NCI-H2081 treated with DMSO at 0.1 percent for 48 hours (cell line): Measurements from ENCODE around the gene LRRC1.

Experiments
- DNase-seq: peaks from one replicate; lab custom pipeline; 2025; lab: John Stamatoyannopoulos, UW

Gene LRRC1

DNA sequence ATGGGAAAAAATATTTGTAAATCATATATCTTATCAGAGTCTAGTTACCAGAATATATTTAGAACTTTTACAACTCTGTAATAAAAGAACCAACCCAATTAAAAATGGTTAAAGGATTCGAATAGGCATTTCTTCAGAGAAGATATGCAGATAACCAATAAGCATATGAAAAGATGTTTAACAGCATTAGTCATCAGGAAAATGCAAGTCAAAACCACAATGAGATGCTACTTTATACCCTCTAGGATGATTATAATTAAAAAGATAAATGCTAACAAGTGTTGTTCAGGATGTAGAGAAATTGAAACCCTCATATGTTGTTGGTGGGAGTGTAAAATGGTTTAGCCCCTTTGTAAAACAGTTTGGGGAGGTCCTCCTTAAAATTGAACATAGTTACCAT is 94.1 kb downstream of the LRRC1 start:
- DNase-seq: no peak

DNA sequence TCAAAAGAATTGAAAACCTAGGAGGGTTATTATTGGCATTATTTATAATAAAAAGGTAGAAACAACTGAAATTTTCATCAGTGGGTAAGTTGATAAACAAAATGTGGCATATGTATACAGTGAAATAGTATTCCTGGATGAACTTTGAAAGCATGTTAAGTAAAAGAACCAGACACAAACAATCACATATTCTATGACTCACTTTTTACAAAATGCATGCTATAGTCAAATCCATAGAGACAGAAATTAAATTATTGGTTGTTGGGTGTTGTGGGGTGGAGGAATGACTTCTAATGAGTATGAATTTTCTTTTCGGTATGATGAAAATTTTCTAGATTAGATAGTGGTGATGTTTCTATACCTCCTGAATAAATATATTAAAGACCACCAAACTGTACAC is 94.6 kb downstream of the LRRC1 start:
- DNase-seq: no peak

DNA sequence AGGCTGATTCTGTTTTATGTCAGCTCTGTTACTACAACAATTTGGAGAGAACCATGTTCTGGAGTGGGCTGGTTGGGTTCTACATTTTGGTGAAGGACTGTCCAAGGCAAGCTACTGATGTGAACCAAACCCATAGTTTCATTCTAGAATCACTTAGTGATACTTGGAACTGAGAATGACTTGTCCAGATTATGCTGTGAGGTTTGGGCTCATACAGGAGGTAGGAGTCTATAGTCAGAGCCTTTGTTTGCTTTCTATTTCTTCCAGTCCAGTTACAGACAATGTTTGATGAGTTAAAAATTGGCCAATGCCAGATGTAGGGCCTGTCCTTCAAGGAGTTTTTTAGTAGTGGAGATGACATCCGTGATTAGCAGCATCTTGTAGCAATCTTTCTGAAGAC is 97.9 kb downstream of the LRRC1 start:
- no peak for DNase-seq

DNA sequence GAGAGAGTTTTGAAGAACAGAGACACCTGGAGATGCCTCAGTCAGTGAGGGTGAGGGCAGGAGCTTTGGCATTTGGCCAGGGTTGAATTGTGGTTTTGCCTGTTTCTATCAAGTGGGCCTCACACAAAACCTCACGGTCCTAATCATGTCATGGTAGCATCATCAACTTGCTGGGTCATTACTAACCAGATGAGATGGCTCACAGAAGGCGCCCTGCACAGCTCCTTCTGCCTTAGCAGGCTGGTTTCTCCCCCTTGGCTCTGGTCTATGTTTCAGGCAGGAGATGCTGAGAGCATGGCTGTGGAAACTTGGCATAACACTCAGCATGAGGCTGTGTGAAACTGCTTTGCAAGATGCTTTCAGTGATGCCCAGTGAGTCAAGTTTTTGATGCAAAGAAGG is 99.3 kb downstream of the LRRC1 start:
- no peak for DNase-seq

DNA sequence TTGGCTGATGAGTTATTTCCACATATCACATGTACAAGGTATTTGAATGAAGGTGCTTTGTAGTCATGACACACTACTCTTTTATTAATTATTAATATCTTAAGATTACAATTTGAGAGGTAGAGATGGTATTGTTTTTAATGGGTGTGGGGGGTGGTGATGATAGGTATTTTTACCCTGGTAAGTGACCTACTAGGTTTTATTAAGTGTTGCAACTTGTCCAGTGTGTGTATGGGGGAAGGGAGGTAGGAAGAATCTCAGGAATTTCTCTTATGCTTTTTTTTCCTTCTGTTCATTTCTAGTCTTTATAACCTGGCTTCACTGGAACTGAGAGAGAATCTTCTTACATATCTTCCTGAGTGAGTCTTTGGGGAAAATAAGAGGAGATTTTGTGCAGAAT is 101.4 kb downstream of the LRRC1 start:
- DNase-seq: no peak

DNA sequence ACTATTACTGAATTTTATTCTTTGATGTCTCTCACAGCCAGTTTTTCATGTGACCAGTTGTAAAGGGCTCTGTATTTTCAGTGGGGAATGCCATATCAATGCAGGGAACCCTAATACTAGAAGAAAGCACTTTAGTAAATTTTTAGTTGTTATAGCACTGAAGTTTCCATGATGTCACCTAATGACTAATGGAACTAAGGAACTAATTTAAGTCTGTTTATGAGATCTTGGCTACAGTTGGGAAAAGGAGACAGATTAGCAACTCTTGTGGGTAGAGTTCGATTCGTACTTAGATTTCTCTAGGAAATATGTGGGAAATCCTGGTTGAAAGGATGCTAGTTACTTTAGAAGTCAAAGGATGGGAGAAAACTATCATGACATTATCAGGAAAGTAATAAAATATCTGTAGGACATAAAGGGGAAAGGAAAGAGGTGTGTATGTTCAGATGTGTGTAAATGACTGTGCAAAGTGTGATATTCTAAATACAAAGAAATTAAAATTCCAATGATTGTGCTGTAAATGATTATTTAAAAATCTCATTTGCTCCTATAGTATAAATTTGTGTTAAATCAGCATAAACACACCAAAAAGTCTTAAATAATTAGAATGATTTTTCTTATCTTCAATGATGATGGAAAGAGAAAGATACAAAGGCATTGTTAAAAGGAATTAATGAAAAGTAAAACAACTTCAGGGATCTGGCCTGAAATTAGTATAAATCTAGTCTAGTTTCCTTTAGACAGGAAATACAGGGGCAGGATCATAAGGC is 103.4 kb downstream of the LRRC1 start:
- no peak for DNase-seq

DNA sequence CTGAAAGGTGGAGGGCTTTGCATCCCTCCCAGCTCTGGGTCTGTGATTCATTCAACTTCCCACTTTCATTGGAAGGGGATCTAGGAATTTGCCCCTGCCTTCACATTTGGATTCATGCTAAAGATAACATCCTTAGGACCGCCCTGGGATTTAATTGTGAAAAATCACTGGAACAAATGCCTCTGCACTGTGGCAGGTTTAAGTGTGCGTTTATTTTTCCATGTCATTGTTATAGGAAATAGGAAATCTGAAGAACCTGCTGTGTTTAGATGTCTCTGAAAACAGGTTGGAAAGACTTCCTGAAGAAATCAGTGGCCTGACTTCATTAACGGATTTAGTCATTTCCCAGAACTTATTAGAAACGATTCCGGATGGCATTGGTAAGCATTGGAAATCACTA is 104.7 kb downstream of the LRRC1 start:
- no peak for DNase-seq

DNA sequence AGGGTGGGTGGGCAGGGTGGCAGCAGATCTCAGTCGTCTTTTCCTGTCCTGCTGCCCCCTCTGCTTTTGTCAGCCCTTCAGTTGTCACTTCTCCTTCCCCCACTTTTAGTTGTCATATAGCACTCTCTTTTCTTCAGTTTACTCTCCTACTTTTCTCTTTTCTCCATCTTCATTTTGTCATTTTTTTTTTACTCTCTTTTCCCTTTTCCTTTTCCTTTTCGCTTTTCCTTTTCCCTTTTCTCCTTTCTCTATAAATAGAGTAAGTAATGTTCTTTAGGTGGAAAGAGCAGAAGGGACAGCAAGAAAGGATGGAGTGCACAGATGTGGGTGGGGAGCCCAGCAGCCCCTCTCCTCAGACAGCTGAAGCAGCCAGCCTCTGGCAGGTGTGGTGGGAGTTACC is 108.6 kb downstream of the LRRC1 start:
- DNase-seq: no peak

DNA sequence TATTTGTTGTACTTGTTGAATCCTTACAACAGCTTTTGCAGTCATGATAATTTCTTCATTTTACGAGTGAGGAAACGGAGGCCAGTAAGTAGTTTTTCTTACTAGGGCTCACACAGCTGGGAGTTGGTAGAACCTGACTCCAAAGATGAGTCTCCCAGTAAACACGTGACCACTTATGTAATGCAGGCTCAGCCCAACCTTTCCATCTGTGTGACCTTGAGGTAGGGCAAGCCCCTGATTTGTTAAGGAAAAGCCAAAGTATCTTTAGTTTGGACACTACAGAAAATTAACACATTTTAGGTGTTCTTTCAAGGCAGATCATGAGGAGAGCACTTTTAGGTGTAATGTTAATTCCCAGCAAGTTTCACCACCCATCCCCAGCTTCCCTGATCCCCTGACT is 111.3 kb downstream of the LRRC1 start:
- no peak for DNase-seq

DNA sequence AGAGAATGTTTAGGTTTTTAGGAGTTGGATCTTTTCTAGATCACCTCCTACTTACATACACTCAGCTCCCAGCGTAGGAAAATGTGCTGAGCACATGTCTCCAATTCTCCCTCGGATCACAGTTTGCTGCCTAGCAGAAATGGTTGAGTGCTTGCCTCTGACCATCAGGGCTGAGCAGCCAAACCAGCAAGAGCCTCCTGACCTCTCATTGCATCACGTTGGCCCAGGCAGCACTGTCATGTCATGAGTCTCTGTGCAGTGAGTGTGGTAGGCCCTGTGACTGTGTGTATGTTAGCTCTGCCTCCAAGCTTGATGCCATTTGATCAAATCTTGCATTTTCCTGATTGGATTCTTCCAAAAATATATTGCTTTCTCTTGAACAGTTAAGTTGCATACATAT is 112.0 kb downstream of the LRRC1 start:
- no peak for DNase-seq

DNA sequence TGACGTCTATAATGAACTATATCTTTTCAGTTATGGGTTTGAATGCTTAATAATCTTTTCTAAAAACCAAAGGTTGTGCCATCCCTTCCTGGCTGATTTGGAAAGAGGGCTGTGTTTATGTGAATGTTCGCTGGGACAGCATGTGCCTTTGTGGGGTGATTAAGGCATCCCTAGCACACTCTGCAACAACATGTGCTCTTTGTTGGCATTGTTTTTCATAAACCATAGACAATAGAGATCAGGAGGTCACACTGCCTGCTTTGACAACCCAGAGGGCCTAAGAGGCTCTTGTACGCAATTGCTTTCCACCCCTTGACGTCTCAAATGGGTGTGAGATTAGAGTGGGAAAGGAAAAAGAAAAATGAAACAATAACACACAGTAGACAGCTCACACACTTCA is 116.0 kb downstream of the LRRC1 start:
- no peak for DNase-seq

DNA sequence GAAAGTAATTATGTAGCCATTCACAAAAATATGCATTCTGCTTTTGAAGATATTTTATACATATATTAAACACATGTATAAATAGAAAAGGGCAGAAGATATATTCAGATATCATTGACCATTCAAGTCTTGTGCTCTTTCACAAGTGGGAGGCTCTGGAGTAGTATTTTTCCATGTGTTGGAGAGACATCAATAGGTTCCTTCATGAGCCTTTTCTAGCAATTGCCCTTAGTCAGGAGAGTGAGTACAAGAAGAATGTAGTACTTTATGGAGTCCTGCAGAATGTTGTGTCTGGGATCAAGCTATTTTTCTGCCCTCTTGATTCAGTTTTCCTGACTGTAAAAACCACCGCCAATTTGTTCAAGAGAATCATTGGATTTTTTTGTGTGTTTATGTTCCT is 117.9 kb downstream of the LRRC1 start:
- DNase-seq: no peak

DNA sequence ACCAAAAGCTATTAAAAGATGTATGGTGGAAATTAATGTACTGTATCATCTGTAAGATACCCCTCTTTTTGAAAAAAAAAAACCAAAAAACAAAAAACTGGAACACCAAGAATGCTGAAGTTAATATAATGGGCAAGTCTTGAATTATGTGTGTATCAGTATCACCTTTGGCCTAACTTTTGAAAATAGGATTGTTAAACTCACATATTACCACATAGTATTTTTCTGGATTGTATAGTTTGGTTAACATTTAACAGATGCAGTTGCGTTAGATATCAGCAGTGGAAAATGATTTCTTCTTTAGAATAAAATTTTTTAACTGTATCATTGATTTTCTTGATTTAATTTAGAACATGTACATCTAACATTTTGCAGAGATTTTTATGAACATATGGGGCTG is 118.5 kb downstream of the LRRC1 start:
- no peak for DNase-seq

DNA sequence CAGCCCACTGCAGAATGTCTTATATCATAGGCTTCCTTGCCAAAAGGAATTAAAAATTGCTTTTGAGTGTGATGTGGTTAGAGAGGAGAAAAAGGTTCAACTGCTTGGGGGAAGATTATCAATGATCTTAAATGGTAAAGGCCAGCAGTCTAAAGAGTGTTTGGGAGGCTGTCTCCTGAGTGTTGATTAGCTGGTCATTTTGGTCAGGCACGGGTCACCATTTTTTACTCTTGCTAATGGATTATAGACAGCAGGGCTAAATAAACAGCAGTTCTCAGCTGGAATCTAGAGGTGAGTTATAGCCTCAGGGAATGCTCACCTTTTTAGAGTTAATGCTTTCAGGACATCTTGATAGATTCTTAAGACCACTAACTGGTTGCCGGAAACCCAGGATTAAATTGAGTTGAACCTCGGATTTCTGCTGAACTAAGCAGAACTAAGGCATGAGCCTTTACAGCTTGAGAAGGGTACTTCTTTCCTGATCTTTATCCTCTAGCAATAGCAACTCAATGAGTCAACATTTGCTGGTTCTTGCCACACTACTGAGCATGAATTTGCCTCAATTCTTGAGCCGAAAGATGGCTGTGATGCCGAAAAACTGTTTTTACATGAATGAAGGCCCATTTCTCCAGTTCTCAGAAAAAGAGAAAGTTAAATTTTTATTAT is 120.4 kb downstream of the LRRC1 start:
- no peak for DNase-seq

DNA sequence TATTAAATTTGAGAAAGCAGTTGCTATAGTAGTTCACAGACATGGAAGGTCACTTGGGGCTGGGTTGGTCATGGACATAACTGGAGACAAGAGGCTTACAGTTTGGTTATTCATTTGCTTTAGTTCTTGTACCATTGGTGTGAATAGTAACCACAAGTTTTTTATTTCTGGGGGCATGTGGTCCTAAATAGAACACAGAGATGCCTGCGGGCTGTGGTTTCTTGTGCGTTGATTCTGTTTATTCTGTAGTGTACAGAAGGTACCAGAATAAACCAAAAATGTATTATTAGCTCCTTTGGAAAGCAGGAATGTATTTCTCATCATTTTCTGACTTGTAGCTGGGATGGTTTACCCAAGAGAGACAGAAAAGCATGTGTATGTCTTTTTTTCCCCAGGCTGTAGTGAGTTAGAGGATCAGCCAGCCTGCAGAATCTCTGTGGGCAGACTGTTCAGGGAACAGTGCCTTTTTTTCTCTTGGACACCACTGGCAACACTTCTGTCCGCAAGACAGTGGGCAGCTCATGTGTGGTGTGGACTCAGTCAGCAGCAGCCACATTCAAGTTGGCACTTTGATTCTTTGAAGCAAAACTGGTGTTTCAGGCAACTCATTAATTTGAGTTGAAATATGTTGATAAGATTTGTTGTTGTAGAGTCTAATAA is 122.1 kb downstream of the LRRC1 start:
- no peak for DNase-seq

DNA sequence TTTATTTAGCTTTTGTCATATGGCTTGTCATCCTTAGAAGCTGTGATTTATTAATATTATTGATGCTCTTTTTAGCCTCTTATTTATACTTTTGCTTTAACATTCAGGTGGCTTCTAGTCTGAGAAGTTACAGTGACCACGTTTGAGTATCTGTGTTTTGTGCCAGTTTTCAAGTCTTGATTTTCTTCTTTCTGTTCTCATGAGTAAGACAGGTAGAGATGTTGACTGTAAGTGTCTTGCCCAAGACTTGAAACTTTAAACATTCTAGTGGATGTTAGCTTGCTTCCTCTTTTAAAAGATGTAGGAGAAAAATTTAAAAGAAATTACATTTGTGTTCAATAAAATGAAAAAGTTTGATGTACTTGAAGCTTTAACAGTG is 122.6 kb downstream of the LRRC1 start:
- DNase-seq: no peak

DNA sequence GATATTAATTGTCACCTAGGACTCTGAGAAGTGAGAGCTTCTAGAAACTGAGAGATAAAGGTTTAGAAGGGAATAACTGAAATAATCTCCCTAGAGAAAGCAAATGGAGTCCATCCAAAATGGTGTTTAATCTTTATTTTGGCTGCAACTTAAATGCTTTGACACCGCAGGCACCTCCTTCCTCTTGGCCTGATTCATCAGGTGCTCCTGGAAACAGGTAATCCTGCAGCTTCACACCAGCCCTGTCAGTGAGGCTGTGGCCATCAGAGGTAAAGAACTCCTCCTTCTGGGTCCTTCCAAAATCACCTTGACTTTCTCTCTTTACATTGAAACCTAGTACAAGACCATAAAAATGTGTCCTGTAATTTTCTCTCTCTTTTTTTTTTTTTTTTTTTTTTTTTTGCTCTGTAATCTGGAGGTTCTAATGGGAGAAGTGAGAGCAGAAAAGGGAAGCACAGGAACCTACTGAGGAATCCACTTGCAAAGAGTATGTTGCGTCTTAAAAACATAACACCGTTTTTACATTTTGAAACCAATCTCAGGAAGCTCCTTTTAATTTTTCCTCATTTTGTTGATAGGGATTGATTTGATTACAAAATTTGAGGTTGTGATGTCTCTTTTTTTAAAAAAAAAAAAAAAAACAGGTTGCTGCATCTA is 124.2 kb downstream of the LRRC1 start:
- DNase-seq: no peak

DNA sequence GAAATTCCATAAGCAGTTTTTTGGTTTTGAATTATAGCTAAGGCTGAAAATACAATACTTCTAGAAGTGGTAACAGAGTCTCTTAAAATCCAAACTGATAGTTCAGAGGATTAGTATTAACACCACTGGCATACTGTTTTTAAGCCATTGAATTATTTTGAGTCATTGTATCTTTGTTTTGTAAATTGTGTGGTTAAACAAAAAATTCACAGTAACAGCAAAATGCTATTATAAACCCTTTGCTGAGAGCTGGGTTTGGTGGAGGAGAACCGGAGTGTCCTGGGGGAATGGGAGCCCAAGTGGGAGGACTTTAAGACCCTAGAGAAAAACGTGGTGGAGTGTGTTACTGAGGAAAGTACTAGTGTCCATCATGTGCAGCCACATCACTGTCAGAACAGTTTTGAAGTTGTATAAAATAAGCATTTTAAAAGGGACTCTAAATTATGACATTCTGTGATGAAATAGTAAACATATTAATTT is 125.1 kb downstream of the LRRC1 start:
- DNase-seq: no peak

DNA sequence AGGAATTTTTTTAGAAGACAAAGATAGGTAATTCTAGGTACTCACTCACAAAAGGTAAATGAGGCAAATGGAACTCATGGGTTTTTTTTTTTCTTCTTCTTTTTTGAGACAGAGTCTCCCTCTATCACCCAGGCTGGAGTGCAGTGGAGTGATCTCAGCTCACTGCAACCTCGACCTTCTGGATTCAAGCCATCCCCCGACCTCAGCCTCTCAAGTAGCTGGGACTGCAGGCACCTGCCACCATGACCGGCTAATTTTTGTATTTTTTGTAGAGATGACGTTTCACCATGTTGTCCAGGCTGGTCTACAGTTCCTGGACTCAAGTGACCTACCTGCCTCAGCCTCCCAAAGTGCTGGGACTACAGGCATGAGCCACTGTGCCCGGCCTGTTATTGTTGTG is 126.1 kb downstream of the LRRC1 start:
- no peak for DNase-seq

DNA sequence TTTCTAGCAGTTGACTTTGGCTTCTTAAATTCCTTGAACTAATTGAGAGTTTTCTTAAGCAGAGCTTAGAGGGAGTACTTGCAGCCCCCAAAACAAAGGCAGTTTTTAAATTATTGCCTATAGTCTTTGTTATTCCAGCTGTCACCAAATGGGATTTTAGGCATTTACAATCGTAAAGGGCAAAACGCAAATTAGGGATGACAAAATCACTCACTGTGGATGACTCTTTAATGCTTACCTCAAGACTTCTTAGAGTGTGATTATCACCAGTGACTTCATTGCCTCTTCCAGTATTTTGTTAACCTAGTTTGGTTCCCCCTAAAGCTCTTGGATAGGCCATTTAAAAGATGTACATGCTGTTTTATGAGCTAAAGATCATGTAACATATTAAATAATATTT is 126.8 kb downstream of the LRRC1 start:
- no peak for DNase-seq

DNA sequence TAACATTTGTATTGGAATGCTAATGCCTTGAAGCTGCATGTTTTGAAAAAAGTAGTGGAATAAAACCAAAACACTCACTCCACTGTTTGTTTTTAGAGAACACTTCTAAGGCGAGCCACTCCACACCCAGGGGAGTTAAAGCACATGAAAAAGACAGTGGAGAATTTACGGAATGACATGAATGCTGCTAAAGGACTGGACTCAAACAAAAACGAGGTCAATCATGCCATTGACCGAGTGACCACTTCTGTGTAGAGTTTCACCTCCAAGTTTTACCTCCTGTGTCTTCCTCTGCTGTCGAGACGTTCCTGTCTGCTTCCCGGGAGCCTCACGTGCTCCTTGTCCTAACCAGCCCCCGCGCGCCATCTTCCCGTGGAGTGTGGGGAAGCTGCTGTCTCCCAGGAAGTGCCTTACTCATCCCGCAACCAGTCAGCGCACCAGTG is 127.8 kb downstream of the LRRC1 start:
- DNase-seq: no peak

DNA sequence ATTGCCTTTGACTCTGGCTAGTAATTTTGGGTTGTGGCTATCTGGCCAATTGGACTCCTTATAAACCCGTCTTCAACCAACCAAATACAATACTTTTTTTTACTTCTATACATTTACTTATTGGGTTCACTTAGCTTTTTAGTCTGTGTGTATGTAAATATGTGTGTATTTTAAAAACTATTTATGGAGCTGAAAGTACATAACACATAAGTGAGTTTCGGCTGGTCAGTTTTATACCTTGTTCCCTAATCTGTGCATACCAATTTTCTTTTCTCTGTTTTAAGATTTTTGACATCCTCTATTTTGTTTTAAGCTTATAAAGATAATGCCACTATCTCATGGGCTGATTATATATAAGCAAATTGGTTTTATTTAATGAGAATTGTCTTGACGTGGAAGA is 129.5 kb downstream of the LRRC1 start:
- DNase-seq: no peak
